Measurements from ENCODE around the gene MEX3A.

- TF ChIP-seq CTCF (IDR thresholded peaks at IDR 0.05; ENCODE audit: control extremely low read depth in 1 of 3, insufficient read depth in 1 of 3, low read depth in 1 of 3, low read length in 3 of 3) (no peak), POLR2A (IDR thresholded peaks at IDR 0.05; ENCODE audit: control extremely low read depth in 1 of 2, low read depth in 2 of 2, low read length in 2 of 2) (no peak), KDM5A (IDR thresholded peaks at IDR 0.05; ENCODE audit: low read length) (no peak), SP2 (IDR thresholded peaks at IDR 0.05; ENCODE audit: low read length) (no peak), ATF3 (IDR thresholded peaks at IDR 0.05; ENCODE audit: insufficient read depth, low read depth, low read length) (no peak)
- TF ChIP-seq, protein P1, sequence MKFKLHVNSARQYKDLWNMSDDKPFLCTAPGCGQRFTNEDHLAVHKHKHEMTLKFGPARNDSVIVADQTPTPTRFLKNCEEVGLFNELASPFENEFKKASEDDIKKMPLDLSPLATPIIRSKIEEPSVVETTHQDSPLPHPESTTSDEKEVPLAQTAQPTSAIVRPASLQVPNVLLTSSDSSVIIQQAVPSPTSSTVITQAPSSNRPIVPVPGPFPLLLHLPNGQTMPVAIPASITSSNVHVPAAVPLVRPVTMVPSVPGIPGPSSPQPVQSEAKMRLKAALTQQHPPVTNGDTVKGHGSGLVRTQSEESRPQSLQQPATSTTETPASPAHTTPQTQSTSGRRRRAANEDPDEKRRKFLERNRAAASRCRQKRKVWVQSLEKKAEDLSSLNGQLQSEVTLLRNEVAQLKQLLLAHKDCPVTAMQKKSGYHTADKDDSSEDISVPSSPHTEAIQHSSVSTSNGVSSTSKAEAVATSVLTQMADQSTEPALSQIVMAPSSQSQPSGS (IDR thresholded peaks at IDR 0.05; ENCODE audit: low read length), result no peak
Measured at GRCh38 chr1:156065212-156065611, 17.1 kb downstream of the MEX3A start.

Measured in H1 (cell line).